ENCODE measurements around the gene UTP14C.
"Not testable (repeated sequence)": the region's sequence is repeated elsewhere in the genome, so short reads cannot be mapped to it uniquely, and the experiment has no call there.

The UTP14C gene

DNA sequence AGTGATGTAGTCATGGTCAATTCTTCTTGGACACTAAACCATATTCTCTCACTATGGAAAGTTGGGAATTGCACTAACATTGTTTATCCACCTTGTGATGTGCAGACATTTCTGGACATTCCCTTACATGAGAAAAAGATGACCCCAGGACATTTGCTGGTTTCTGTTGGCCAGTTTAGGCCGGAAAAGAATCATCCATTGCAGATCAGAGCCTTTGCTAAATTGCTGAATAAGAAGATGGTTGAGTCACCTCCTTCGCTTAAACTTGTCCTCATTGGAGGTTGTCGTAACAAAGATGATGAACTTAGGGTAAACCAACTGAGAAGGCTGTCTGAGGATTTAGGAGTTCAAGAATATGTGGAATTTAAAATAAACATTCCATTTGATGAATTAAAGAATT lies at the start of gene UTP14C:
Gene UTP14C (plus strand): TSS at position 211 of the 400 bp plus-strand sequence. CDS start 4,114 bp downstream, outside the sequence.
- DNase-seq, result no peak

DNA sequence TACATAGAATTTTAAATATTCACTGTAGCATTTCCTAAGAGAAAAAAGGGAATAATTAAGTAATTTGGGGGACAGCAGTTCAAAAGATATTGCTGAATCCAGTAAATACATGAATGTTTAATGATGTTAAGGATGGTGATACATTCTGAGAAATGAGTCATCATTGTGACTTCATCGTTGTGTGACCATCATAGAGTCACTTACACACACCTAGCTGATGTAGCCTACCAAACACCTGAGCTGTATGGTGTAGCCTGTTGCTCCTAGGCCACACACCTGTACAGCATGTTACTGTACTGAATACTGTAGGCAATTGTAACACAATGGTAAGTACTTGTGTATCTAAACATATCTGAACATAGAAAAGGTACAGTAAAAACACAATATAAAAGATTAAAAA lies 48.1 kb upstream of the UTP14C start:
- DNase-seq, result no peak

DNA sequence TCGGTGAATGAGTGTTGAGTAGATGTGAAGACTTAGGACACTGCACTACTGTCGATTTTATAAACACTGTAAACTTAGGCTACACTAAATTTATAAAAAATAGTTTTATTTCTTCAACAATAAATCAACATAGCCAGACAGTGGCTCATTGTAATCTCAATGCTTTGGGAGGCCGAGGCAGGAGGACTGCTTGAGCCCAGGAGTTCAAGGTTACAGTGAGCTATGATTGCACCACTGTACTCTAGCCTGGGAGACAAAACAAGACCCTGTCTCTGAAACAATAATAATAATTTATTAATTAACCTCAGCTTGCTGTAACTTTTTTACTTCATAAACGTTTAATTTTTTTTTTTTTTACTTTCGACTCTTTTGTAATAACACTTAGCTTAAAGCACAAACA lies 47.6 kb upstream of the UTP14C start:
- DNase-seq, result no peak

- peak; percentile 32 for DNase-seq
Measured at GRCh38 chr13:51977625-51978024, 46.9 kb upstream of the UTP14C start.

- DNase-seq, result peak; percentile 50
Measured at GRCh38 chr13:51978796-51979556, 45.5 kb upstream of the UTP14C start.

DNA sequence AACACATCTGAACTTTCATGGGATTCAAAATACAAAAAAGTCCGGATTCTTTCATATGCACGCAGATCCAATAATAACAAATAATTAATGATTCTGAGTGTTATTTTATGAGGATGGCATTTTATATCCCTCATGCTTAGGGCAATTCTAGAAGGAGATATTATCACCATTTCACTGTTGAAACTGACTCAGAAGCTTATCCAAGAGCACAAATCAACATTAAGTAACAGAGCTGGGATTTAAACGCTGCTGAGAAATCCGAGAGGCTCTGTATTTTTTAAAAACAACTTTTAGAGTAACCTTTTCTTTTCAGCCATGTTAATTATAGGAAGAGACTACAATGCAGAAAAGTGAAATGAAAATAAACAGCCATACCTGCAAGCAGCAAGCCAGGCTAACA lies 43.6 kb upstream of the UTP14C start:
- no peak for DNase-seq

DNA sequence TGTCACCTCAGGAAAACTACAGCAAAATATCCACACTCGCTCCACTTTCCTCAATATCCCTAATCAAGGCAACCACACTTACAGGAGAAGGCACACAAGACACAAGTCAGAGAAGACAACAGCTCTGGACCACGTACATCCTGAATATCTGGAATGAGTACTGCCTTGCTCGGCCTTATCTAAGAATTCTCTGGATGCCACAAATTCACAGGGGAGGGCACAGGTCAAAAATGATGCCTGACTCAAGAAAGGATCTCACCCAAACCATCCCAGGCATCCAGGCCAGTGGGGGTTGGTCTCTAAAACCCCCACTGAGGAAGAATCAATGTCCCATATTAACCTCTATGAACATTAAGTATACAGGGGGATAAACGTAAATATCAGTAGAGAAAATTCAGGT lies 43.1 kb upstream of the UTP14C start:
- peak; percentile 91 for DNase-seq

GRCh38 chr13:51983292-51983691 lies 41.2 kb upstream of the UTP14C start:
- DNase-seq, result not testable (repeated sequence)

DNA sequence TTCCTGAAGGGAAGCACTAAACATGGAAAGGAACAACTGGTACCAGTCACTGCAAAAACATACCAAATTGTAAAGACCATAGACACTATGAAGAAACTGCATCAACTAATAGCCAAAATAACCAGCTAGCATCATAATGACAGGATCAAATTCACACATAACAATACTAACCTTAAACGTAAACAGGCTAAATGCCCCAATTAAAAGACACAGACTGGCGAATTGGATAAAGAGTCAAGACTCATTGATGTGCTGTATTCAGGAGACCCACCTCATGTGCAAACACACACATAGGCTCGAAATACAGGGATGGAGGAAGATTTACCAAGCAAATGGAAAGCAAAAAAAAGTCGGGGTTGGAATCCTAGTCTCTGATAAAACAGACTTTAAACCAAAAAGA lies 39.6 kb upstream of the UTP14C start:
- DNase-seq, result not testable (repeated sequence)

- DNase-seq, result no peak
Measured at GRCh38 chr13:51988988-51989618, 35.4 kb upstream of the UTP14C start.

- DNase-seq, result no peak
Measured at GRCh38 chr13:51993713-51994112, 30.8 kb upstream of the UTP14C start.

- peak; percentile 66 for DNase-seq
Measured at GRCh38 chr13:51995677-51996551, 28.6 kb upstream of the UTP14C start.

- DNase-seq, result no peak
Measured at GRCh38 chr13:51996641-51997040, 27.9 kb upstream of the UTP14C start.

GRCh38 chr13:51997186-51997585 lies 27.3 kb upstream of the UTP14C start:
- DNase-seq, result no peak

DNA sequence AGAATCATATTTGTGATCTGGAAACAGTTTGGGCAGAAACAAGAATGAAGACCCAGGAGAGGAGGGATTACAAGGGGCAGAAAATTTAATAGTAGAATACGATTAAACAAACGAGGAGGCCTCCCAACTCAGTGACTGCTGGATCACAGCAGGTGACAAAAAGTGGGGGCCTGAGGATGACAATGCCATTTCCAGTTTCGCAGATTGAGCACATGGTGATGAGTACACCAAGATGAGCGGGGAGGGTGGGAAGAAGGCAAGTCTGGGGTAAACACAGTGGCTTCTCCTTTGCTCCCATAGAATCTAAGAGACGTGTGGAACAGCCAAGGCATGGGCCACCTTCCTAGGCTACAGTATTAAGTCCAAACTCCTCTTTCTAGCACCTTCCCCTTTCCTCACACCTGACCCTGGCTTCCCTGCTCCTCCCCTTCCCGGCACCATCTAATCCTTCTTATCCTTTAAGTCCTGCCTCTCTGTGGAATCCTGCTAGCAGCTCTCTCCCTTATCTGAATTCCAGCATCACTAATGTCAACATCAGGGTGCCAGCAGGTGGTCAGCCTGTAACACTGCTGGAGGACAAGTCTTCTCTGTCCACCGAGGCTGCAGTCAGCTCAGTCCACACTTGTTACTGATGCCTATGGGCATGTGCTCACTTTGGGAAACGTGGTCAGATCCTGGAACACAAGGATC lies 26.7 kb upstream of the UTP14C start:
- no peak for DNase-seq

GRCh38 chr13:51998723-51999509 lies 25.6 kb upstream of the UTP14C start:
- no peak for DNase-seq

DNA sequence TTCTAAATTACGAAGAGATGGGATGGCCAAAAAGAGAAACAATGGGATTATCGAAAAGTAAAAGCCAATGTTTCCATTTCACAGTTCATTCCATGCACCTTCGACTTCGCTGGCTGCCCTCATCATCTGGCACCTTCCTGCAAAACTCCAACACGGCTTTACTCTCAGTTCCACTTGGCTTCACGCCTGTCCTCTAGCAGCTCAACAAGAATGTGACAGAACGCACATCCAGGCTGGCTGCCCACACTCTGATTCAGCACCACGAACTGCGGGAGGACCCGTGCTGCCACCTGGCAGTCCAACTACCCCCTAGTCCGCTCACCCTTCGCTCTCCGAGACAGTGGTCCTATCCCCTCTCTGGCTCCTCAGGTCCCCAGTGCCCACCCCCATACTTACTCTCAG lies 25.0 kb upstream of the UTP14C start:
- DNase-seq, result no peak

DNA sequence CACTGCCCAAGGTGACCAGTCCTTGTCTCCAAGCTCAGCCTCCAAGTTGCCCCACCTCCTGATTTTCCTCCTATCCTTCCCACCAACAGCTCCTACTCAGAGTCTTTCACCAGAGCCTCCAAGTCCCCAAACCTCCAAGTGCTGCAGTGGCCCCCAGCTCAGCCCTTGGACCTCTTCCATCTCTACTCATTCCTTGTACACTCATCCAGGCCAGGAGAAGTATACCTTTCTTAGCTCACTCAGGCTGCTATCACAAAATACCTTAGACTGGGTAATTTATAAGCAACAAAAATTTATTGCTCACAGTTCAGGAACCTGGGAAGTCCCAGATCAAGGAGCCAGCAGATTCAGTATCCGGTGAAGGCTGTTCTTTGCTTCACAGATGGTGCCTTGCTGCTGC lies 24.6 kb upstream of the UTP14C start:
- DNase-seq, result no peak

DNA sequence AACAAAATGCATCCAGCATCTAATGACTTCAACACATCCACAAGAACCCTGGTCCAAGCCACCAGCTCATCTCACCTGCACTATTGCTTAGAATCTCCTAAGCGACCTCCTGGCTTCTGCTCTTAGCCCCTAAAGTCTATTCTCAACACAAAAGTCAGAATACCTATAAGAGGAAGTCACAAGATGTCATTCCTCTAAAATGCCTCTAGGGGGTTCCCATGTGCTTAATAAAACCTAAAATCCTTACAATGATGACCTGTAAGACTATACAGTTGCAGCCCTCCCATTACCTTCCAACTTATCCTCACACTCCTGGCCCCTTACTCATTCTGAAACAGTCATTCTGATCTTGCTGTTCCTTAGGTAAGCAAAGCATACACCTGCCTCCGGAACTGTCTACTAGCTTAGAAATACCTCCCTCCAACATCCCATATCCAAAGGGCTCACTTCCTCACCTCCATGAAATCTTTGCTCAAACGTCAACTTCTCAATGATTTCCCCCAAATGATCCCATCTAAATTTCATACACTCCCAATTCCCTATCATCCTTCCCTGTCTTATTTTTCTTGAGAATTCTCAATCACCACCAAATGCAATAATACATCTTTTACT lies 23.3 kb upstream of the UTP14C start:
- DNase-seq, result no peak

DNA sequence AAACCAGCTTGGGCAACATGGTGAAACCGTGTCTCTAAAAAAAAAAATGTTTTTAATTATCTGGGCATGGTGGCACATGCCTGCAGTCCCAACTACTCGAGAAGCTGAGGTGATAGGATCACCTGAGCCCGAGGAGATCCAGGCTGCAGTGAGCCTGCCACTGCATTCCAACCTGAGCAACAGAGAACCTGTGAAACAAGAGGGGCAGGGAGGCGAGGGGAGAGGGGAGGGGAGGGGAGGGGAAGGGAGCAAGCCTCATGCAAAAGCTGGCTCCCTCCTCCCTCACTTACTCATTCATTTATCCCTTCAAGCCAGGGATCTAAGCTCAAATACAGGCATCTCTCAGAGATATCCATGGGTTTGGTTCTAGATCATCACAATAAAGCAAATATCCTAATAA lies 22.1 kb upstream of the UTP14C start:
- DNase-seq, result no peak

DNA sequence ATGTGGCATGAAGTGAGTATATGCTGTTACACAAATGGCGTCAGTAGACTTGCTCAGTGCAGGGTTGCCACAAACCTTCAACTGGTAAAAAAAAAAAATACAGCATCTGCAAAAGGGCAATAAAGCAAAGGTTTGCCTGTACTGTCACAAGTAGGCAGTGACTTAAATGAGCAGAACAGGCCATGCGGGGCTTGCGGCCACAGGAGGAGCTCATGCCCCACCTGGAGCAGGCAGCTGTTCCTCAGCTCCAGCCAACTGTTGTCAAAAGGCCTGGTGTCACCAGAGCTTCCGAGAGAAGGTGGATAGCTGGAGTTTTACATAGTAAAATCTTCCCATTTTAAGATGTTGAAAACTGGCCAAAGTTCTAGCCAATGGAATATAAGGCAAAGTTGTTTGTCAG lies 20.9 kb upstream of the UTP14C start:
- DNase-seq, result no peak
